HL-60 (cell line): Measurements from ENCODE around the gene CPZ.

Source experiments
- DNase-seq, 2 experiments: peaks; one replicate each; pipeline ENCODE4 v3.0.0-alpha.2; 2010 to 2020; ENCODE audit warnings: low read depth in 1 of 2, low spot score in 1 of 2
- H3K27ac ChIP-seq: fragments of 250-450 bp; sonication (Bioruptor Pico); replicated peaks from 2 replicates; pipeline ENCODE4 v1.5.1; 2020; ENCODE audit warnings: mild to moderate bottlenecking, moderate library complexity
- H3K27me3 ChIP-seq: fragments of 250-450 bp; sonication (Bioruptor Pico); 2 replicates; pipeline ENCODE4 v1.5.1; 2021; ENCODE audit warnings: mild to moderate bottlenecking, moderate library complexity; ENCODE audit not compliant: insufficient read depth, poor library complexity, severe bottlenecking
- H3K4me3 ChIP-seq: replicated peaks from 2 replicates; pipeline ENCODE4 v1.5.1; 2011; ENCODE audit warnings: mild to moderate bottlenecking, control low read depth, low read length; ENCODE audit not compliant: insufficient read depth
- GABPA ChIP-seq: IDR thresholded peaks from 2 replicates; pipeline ENCODE4 v1.6.1; 2012; ENCODE audit warnings: low read depth
- POLR2AphosphoS5 ChIP-seq: IDR thresholded peaks from 2 replicates; pipeline ENCODE4 v1.6.1; 2012; ENCODE audit warnings: low read depth
- SPI1 ChIP-seq: IDR thresholded peaks from 2 replicates; pipeline ENCODE4 v1.6.1; 2012; ENCODE audit warnings: low read depth, mild to moderate bottlenecking, borderline replicate concordance
- TF ChIP-seq, protein P1 (sequence below): IDR thresholded peaks from one replicate; pipeline ENCODE4 v1.5.1; 2011; ENCODE audit warnings: low read length, control low read depth, inconsistent platforms; ENCODE audit not compliant: insufficient read depth
- TF ChIP-seq, protein P2 (sequence below): IDR thresholded peaks from 2 replicates; pipeline ENCODE4 v1.6.1; 2012; ENCODE audit warnings: low read depth; ENCODE audit not compliant: insufficient replicate concordance

CPZ gene

DNA sequence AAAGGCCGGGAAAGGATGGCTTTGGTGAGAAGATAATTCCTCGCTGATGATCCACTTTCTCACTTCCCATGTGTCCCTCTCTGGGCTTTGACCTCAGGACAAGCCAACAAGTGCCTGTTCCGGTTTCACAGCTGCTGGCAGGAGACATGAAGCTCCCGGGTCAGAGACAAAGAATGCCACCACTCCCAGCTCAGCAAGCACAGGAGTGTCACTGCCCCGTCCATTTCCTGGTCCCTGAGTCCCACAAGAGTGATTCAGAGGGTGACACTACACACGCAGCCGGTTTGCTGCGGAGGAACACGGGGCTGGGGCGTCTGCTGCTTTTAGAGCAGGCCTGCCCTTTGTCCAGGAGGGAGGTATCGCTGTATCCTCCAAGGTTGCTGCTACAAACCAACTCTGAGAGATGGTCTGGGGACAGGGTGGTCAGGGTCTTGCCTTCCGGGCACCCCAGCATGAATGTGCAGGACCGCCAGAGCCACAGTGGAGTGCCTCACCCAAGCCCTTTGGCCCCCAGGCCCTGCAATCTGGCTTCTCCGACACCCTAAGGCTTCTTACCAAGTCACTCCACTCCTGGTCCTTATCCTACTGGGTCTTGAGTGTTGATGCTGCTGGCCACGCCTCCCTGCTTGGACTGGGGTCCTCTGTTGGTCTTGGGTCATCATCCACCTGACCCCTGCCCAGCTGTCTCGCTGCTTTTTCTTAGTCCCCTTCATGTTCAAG, 49.5 kb downstream of the CPZ start:
- H3K27me3 ChIP-seq = no peaks in the 10 kb centered on the region
- no peak for TF ChIP-seq GABPA
- TF ChIP-seq, protein P1, sequence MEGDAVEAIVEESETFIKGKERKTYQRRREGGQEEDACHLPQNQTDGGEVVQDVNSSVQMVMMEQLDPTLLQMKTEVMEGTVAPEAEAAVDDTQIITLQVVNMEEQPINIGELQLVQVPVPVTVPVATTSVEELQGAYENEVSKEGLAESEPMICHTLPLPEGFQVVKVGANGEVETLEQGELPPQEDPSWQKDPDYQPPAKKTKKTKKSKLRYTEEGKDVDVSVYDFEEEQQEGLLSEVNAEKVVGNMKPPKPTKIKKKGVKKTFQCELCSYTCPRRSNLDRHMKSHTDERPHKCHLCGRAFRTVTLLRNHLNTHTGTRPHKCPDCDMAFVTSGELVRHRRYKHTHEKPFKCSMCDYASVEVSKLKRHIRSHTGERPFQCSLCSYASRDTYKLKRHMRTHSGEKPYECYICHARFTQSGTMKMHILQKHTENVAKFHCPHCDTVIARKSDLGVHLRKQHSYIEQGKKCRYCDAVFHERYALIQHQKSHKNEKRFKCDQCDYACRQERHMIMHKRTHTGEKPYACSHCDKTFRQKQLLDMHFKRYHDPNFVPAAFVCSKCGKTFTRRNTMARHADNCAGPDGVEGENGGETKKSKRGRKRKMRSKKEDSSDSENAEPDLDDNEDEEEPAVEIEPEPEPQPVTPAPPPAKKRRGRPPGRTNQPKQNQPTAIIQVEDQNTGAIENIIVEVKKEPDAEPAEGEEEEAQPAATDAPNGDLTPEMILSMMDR = no peak
- TF ChIP-seq, protein P2, sequence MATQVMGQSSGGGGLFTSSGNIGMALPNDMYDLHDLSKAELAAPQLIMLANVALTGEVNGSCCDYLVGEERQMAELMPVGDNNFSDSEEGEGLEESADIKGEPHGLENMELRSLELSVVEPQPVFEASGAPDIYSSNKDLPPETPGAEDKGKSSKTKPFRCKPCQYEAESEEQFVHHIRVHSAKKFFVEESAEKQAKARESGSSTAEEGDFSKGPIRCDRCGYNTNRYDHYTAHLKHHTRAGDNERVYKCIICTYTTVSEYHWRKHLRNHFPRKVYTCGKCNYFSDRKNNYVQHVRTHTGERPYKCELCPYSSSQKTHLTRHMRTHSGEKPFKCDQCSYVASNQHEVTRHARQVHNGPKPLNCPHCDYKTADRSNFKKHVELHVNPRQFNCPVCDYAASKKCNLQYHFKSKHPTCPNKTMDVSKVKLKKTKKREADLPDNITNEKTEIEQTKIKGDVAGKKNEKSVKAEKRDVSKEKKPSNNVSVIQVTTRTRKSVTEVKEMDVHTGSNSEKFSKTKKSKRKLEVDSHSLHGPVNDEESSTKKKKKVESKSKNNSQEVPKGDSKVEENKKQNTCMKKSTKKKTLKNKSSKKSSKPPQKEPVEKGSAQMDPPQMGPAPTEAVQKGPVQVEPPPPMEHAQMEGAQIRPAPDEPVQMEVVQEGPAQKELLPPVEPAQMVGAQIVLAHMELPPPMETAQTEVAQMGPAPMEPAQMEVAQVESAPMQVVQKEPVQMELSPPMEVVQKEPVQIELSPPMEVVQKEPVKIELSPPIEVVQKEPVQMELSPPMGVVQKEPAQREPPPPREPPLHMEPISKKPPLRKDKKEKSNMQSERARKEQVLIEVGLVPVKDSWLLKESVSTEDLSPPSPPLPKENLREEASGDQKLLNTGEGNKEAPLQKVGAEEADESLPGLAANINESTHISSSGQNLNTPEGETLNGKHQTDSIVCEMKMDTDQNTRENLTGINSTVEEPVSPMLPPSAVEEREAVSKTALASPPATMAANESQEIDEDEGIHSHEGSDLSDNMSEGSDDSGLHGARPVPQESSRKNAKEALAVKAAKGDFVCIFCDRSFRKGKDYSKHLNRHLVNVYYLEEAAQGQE = no peak
- TF ChIP-seq SPI1 = no peak
- TF ChIP-seq POLR2AphosphoS5 = no peak
- no peak overlapping the region for H3K4me3 ChIP-seq
- H3K27ac ChIP-seq = no peak overlapping the region
- no peak for DNase-seq

- Histone ChIP-seq H3K27ac (no peak overlapping the region), H3K27me3 (no peaks in the 10 kb centered on the region), H3K4me3 (no peak overlapping the region)
- DNase-seq = no peak
- TF ChIP-seq POLR2AphosphoS5 (no peak), GABPA (no peak), SPI1 (no peak)
- TF ChIP-seq, protein P2 = no peak
- TF ChIP-seq, protein P1 = no peak
These were observed 50.2 kb downstream of the CPZ start for GRCh38 chr4:8642651-8643321.

DNA sequence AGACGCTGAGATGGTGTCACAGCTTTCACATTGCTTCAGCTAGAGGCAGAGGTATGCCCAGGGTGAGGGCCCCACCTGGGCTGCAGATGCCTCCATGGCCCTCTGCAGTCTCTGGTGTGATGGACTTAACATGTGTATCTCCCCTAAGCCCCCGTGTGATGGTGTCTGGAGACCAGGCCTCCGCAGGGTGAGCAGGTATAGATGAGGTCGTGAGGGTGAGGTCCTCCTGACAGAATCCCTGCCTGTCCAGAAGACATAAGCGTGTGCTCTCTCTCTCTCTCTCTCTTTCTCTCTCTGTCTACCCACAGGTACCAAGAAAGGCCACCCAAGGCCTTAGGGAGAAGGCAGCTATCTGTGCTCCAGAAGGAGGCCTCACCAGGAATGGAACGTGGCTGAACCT, 50.9 kb downstream of the CPZ start:
- H3K27me3 ChIP-seq = no peaks in the 10 kb centered on the region
- no peak overlapping the region for H3K27ac ChIP-seq
- TF ChIP-seq GABPA (no peak), POLR2AphosphoS5 (no peak)
- TF ChIP-seq, protein P1 = no peak
- no peak overlapping the region for H3K4me3 ChIP-seq
- DNase-seq = no peak
